ENCODE results near the gene THADA. TPM values are rescaled to one million over a fixed set of nuclear protein-coding genes. Genes with fewer than 3 reads are reported as not detected.
"Not testable (repeated sequence)": the region's sequence is repeated elsewhere in the genome, so short reads cannot be mapped to it uniquely, and the experiment has no call there.

Gene THADA
- total RNA-seq, 2 donors from 2014 or later, result 36.3 to 36.9 TPM

GRCh38 chr2:43540021-43540779, 55.6 kb downstream of the THADA start:
- Mint-ChIP-seq H3K27ac (peak overlapping the region; percentile 59), H3K27me3 (no peaks in the 10 kb centered on the region), H3K36me3 (ENCODE audit: low read depth) (peaks cover 47% of the 10 kb centered on the region), H3K9me3 (no peaks in the 10 kb centered on the region), H3K4me3 (no peak overlapping the region), H3K4me1 (peaks cover 16% of the 10 kb centered on the region)
- ATAC-seq (replicated peaks), result no peak

DNA sequence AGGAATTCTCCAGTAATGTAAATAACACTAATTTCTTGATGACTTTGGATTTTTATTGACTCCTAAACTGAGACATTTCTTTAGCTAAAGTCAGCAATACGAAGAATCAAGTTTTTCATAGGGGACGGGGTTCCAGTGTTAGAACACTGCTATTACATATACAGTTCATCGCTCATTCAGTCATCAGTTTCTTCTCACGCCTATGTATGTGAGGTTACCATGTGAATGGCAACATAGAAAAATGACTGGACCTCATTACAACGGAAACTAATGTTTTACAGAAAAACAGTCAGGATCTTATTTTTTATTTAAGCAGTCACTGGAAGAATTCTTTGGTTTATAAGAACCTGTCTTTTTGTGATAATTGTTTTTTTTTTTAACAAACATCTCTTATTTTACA, 56.4 kb downstream of the THADA start:
- Mint-ChIP-seq H3K4me1 (peaks cover 16% of the 10 kb centered on the region), H3K27ac (no peak overlapping the region), H3K4me3 (no peak overlapping the region), H3K27me3 (no peaks in the 10 kb centered on the region), H3K9me3 (no peaks in the 10 kb centered on the region), H3K36me3 (ENCODE audit: low read depth) (peaks cover 55% of the 10 kb centered on the region)
- no peak for ATAC-seq (replicated peaks)

DNA sequence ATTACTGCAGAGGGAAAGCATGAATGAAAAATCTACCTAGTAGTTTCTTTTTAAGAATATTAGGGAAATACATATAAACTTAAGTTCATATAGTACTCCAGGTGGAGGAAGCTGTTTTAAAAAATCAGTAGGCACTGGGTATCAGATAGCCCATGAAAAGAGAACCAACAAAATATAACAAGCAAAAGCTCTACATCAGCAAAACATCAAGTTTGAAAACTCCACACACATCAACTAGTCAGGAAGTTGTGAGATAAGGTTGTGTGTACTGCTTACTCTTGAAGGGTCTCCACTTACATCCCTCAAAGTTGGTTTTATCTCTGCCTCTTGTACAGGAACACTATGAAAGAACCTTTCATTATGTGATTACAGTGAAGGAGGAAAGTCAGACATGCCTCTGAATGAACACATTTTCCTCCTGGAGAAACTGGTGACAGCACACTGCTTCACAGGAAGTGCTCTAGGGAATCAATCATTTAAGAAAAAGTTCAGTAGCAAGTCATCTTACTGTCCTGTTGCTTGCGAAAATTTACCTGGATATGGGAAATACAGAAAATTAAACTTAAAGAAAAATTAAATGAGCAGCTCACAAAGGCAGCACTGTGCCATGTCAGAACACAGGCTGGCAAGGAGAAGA, 57.7 kb downstream of the THADA start:
- Mint-ChIP-seq H3K9me3 (no peaks in the 10 kb centered on the region), H3K27ac (peak overlapping the region; percentile 79), H3K36me3 (ENCODE audit: low read depth) (peaks cover 62% of the 10 kb centered on the region), H3K27me3 (no peaks in the 10 kb centered on the region), H3K4me3 (peak overlapping the region; percentile 29), H3K4me1 (peaks cover 16% of the 10 kb centered on the region)
- no peak for ATAC-seq (replicated peaks)

GRCh38 chr2:43537137-43537536, 58.7 kb downstream of the THADA start:
- ATAC-seq (replicated peaks), result no peak
- peak overlapping the region; percentile 29 for H3K4me3 Mint-ChIP-seq
- no peaks in the 10 kb centered on the region for H3K9me3 Mint-ChIP-seq
- H3K4me1 Mint-ChIP-seq, result peaks cover 16% of the 10 kb centered on the region
- peaks cover 64% of the 10 kb centered on the region for H3K36me3 Mint-ChIP-seq (ENCODE audit: low read depth)
- H3K27ac Mint-ChIP-seq, result no peak overlapping the region
- no peaks in the 10 kb centered on the region for H3K27me3 Mint-ChIP-seq

DNA sequence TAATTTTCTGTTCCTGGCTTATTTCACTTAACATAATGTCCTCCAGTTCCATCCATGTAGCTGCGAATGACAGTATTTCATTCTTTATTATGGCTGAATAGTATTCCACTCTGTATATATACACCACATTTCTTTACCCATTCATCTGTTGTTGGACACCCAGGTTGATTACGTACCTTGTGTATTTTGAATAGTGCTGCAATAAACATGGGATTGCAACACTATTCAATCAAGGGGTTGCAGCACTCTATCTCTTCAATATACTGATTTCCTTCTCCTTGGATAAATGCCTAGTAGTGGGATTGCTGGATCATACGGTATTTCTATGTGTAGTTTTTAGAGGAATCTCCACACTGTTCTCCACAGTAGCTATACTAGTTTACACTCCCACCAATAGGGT, 61.3 kb downstream of the THADA start:
- Mint-ChIP-seq H3K36me3 (ENCODE audit: low read depth) (peaks cover 59% of the 10 kb centered on the region), H3K4me1 (peaks cover 22% of the 10 kb centered on the region), H3K4me3 (no peak overlapping the region), H3K27ac (no peak overlapping the region), H3K9me3 (no peaks in the 10 kb centered on the region), H3K27me3 (no peaks in the 10 kb centered on the region)
- ATAC-seq (replicated peaks), result no peak

GRCh38 chr2:43532572-43532971, 63.3 kb downstream of the THADA start:
- not testable (repeated sequence) for ATAC-seq (replicated peaks); H3K27me3 Mint-ChIP-seq; H3K4me3 Mint-ChIP-seq; H3K27ac Mint-ChIP-seq; H3K9me3 Mint-ChIP-seq
- H3K36me3 Mint-ChIP-seq (ENCODE audit: low read depth), result peaks cover 40% of the 10 kb centered on the region
- peaks cover 11% of the 10 kb centered on the region for H3K4me1 Mint-ChIP-seq

- no peak for ATAC-seq (replicated peaks)
- H3K27me3 Mint-ChIP-seq, result no peaks in the 10 kb centered on the region
- H3K4me3 Mint-ChIP-seq, result no peak overlapping the region
- no peaks in the 10 kb centered on the region for H3K9me3 Mint-ChIP-seq
- peak overlapping the region; percentile 3 for H3K27ac Mint-ChIP-seq
- H3K36me3 Mint-ChIP-seq (ENCODE audit: low read depth), result peaks cover 41% of the 10 kb centered on the region
- H3K4me1 Mint-ChIP-seq, result peaks cover 6% of the 10 kb centered on the region
These were observed 64.6 kb downstream of the THADA start for GRCh38 chr2:43531251-43531650.

- no peak for ATAC-seq (replicated peaks)
- H3K9me3 Mint-ChIP-seq, result no peaks in the 10 kb centered on the region
- no peaks in the 10 kb centered on the region for H3K27me3 Mint-ChIP-seq
- H3K4me1 Mint-ChIP-seq, result peaks cover 6% of the 10 kb centered on the region
- no peak overlapping the region for H3K4me3 Mint-ChIP-seq
- H3K36me3 Mint-ChIP-seq (ENCODE audit: low read depth), result peaks cover 42% of the 10 kb centered on the region
- no peak overlapping the region for H3K27ac Mint-ChIP-seq
These were observed 68.8 kb downstream of the THADA start for GRCh38 chr2:43526994-43527393.

DNA sequence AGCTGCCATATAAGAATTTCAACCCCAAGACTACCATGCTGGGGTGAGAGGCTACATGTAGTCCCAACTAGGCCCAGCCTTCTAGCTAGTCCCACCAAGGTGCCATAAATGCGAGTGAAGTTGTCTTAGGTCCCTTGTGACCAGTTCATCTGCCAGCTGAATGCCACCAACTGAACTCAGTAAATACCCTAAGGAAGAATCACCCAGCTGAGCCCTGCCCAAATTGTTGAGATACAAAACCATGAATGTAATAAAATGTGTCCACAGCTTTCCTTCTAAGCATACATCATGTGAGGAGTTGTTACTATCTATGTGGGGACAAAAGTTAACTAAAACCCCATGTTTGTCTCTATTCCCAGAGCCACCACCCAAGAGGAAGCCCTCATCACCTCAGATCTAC, 70.3 kb downstream of the THADA start:
- Mint-ChIP-seq H3K4me3 (no peak overlapping the region), H3K27me3 (no peaks in the 10 kb centered on the region), H3K36me3 (ENCODE audit: low read depth) (peaks cover 33% of the 10 kb centered on the region), H3K4me1 (no peaks in the 10 kb centered on the region), H3K27ac (no peak overlapping the region), H3K9me3 (no peaks in the 10 kb centered on the region)
- no peak for ATAC-seq (replicated peaks)

DNA sequence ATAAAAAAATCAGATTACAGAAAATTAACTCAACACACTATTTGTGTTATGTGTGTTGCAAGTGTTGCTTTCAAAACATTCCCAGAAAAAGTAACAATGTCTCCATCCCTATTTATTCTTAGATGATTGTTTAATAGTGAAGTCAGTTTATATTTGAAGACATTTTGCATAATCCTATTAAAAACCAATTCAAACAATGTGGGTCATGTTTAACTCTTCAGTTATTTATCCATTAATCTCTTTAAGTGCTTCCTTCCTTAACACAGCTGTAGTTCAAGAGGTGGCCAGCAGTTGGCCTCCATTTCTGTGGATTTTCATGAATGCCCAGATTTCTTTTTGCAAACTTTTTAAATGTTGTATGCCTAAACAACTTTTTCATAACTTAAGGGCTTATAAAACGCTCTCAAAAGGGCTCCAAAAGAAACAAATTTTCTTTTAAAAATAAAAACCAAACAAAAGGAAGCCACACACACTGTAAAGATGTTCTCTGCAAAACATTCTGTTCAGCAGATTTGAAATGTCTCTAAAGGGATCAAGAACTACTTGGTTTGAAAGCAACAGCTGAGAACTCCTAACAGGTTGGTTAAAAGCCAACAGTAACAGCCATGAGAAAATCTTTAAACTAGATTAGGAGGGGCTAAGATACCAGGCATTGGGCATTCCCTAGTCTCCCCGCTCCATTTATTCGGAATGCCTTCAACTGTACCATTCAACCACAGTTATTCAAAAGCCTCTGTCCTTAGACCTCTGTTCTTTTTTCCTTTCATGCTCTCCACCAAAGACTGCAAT, 71.5 kb downstream of the THADA start:
- H3K4me3 Mint-ChIP-seq, result no peak overlapping the region
- H3K36me3 Mint-ChIP-seq (ENCODE audit: low read depth), result peaks cover 29% of the 10 kb centered on the region
- no peaks in the 10 kb centered on the region for H3K27me3 Mint-ChIP-seq
- peak overlapping the region; percentile 0 for H3K27ac Mint-ChIP-seq
- no peak for ATAC-seq (replicated peaks)
- H3K4me1 Mint-ChIP-seq, result no peaks in the 10 kb centered on the region
- H3K9me3 Mint-ChIP-seq, result no peaks in the 10 kb centered on the region

DNA sequence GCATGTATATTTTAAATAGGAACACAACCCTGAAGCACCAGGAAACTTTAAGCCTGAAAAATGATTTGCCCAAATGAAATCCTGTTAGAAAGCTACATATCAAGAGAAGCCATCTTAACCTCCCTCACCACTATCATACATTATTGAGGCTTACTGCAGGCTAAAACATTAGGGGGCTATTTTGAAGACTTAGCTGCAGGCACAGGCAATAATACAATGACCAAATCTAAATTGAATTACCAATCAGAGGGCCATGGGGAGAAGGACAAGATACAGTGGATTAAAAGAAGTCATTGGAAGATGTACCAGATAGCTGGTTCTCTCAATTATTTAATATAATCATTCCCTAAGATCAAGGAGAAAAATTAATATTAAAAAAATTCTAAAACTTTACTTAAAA, 73.7 kb downstream of the THADA start:
- Mint-ChIP-seq H3K9me3 (no peaks in the 10 kb centered on the region), H3K27ac (no peak overlapping the region), H3K27me3 (no peaks in the 10 kb centered on the region), H3K4me3 (no peak overlapping the region), H3K36me3 (ENCODE audit: low read depth) (peaks cover 29% of the 10 kb centered on the region), H3K4me1 (peaks cover 5% of the 10 kb centered on the region)
- no peak for ATAC-seq (replicated peaks)

DNA sequence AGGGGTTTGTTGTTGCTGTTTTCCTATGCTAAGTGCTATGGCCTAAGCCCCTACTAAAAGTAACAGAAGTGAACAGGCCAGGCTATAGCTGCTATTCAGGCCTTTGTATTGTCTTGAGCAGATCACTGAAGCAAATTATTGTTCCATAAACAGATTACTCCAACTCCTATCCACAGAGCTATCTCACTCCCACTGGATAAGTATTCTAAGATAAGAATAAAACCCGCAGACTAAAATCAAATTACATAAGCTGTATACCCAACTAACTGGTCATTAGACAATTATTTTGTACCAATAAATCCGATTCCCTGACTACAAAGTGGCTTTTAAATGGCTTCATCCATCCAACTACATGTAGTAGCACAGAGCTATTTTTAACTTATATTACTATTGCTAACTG, 74.3 kb downstream of the THADA start:
- Mint-ChIP-seq H3K4me3 (no peak overlapping the region), H3K4me1 (peaks cover 5% of the 10 kb centered on the region), H3K36me3 (ENCODE audit: low read depth) (peaks cover 25% of the 10 kb centered on the region), H3K27ac (no peak overlapping the region), H3K27me3 (no peaks in the 10 kb centered on the region), H3K9me3 (no peaks in the 10 kb centered on the region)
- ATAC-seq (replicated peaks), result no peak

- no peaks in the 10 kb centered on the region for H3K9me3 Mint-ChIP-seq
- H3K27ac Mint-ChIP-seq, result no peak overlapping the region
- no peaks in the 10 kb centered on the region for H3K27me3 Mint-ChIP-seq
- H3K36me3 Mint-ChIP-seq (ENCODE audit: low read depth), result peaks cover 18% of the 10 kb centered on the region
- peaks cover 11% of the 10 kb centered on the region for H3K4me1 Mint-ChIP-seq
- no peak for ATAC-seq (replicated peaks)
- no peak overlapping the region for H3K4me3 Mint-ChIP-seq
These were observed 74.9 kb downstream of the THADA start for GRCh38 chr2:43520919-43521318.

GRCh38 chr2:43519643-43520221, 76.1 kb downstream of the THADA start:
- peak overlapping the region; percentile 50 for H3K27ac Mint-ChIP-seq
- ATAC-seq (replicated peaks), result peak; percentile 71
- no peaks in the 10 kb centered on the region for H3K27me3 Mint-ChIP-seq
- H3K36me3 Mint-ChIP-seq (ENCODE audit: low read depth), result peaks cover 9% of the 10 kb centered on the region
- H3K4me1 Mint-ChIP-seq, result peaks cover 15% of the 10 kb centered on the region
- no peaks in the 10 kb centered on the region for H3K9me3 Mint-ChIP-seq
- peak overlapping the region; percentile 26 for H3K4me3 Mint-ChIP-seq
